ENCODE data around the gene C6orf120.

GRCh38 chr6:169654598-169655391 is 47.1 kb upstream of the C6orf120 start:
- TF ChIP-seq POLR2A (IDR thresholded peaks at IDR 0.05) (peak in 1 of 2 donors; percentile 54), CTCF (IDR thresholded peaks at IDR 0.05) (peak; percentile 12 to 21 (median 19))
